B cell (primary cell): ENCODE measurements around the gene MAJIN.

ENCODE experiments used
- CTCF ChIP-seq: fragments of 200-600 bp; IDR thresholded peaks from one replicate; pipeline ENCODE4 v1.8.0; 2022; ENCODE audit warnings: antibody characterized with exemption, mild to moderate bottlenecking
- EZH2 ChIP-seq: IDR thresholded peaks from 2 replicates; pipeline ENCODE4 v1.6.1; 2012; ENCODE audit warnings: borderline replicate concordance, low read depth, mild to moderate bottlenecking, moderate library complexity, low read length; ENCODE audit not compliant: insufficient read depth, poor library complexity, severe bottlenecking

GRCh38 chr11:64908766-64909165 is 63.1 kb downstream of the MAJIN start:
- TF ChIP-seq CTCF (no peak), EZH2 (no peak)
